GM12873 (cell line): ENCODE measurements around the gene ARHGEF12.
A peak's percentile ranks its signal among the peaks of the same experiment; 100 is the strongest.

ENCODE experiments used
- CTCF ChIP-seq: IDR thresholded peaks from 2 replicates; pipeline ENCODE4 v1.5.1; 2012; ENCODE audit warnings: low read depth, mild to moderate bottlenecking, moderate library complexity, low read length, control low read depth; ENCODE audit not compliant: insufficient read depth; ENCODE audit errors: missing control alignments

ARHGEF12 gene

DNA sequence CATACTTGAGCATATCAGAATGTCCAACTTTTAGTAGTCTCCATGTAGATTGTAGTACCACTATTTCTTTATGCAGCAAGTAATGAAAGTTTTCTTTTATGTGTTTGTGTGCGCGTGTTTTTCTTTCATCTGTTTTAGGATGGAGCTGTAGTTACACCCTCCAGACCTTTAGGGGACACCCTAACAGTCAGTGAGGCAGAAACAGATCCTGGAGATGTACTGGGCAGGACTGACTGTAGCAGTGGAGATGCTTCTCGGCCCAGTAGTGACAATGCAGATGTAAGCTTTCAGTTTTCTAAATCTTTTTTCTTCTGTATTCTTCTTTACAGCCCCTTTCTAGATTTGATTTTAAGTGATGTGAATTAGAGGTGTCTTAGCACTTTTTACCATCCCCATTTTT lies 95.4 kb downstream of the ARHGEF12 start:
- TF ChIP-seq CTCF = peak; percentile 37

DNA sequence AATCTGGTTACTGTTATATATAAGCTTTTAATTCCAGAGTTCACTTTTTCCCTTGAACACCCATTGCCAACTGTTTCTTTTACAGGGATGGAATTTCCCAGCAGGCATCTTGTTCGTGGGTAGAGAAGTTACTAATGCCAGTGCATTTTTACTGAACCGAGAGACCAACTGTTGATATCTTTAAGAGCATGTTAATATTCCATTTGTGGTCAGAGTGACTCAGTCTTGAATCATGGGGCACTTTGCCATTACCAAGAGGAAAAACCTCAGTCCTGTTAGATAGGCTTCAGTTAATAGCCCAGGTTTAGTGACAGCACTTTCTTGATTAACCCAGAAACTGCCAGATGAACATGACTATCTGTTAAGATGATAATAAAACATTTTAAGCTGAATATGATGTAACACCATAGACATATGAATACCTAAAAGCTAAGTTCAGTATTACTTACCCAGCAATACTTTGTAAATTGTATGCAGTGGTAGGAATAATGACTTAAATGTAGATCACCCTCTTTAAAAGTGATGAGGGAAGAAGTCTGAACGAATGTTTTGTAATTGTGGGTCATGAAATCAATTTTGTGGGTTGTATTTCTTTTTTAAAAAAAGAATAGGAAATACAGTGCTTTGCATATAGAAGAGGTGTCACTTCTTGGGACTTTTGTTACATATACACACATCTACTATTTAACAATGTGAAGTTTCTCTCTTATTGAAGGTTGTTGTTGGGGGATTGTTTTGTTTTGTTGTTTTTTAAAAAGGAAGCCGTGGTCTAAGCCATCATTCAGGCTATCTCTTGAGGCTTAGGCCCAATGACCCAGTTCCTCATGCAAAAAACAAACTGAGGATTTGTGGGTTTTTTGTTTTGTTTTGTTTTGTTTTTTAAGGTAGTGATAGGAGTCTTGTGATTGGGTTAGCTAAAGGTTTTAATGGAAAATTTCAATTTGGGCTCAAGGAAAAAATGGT lies 96.1 kb downstream of the ARHGEF12 start:
- TF ChIP-seq CTCF = no peak

- TF ChIP-seq CTCF = no peak
Observed at GRCh38 chr11:120441592-120441991, 105.4 kb downstream of the ARHGEF12 start.

DNA sequence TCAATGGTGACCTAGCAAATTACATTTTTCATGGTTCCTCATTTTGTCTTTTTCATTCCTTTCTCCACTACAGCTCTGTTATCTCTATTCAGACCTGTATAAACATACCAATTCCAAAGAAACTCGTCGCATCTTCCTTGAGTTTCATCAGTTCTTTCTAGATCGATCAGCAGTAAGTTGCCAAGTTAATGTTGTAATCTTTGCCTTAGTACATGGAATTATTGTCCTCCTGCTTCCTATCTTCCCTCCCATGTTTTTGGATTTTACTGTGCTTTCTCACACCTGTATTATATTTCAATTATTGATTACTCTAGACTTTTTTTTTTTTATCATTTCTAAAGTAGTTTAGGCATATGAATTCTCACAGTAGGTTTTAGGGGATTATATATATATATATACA lies 105.8 kb downstream of the ARHGEF12 start:
- TF ChIP-seq CTCF = no peak

DNA sequence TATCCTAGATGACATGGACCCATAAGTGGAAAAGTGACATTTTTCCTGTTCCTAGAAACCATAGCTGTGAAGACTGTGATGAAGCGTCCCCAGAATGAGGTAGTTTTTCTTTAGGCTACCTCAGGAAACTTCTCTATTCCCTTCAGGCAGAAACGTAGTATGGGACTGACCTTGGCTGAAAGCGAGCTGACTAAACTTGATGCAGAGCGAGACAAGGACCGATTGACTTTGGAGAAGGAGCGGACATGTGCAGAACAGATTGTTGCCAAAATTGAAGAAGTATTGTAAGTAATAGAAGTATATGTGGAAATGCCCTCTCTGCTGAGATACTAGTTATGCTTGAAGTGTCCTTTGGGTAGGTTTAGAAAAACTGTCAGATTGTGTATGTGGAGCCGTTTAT lies 110.6 kb downstream of the ARHGEF12 start:
- no peak for TF ChIP-seq CTCF

DNA sequence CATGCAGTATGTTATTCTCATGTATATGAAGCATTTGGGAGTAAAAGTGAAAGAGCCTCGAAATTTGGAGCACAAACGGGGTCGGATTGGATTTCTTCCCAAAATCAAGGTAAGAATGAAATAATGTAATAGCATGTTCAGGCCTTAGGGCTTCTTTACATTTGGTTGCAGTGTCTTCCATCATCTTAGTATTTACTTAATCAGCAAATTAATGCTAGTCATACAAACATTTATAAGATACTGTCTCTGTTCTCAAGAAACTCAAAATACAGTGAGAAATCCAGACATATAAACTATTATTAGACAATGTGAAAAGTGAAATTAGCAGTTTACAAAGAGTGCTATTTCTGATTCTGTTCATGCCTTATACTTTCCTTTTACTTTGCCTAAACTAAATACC lies 112.0 kb downstream of the ARHGEF12 start:
- no peak for TF ChIP-seq CTCF

- no peak for TF ChIP-seq CTCF
Observed at GRCh38 chr11:120455487-120455886, 119.3 kb downstream of the ARHGEF12 start.
